Testis (tissue), 2 donors: ENCODE data around the gene TMIGD3.

Experiments used
- CTCF ChIP-seq, 3 experiments: fragments of 450-650 bp in 2 of 3; fragments of 200-600 bp in 1 of 3; sonication (generic) in 1 of 3; IDR thresholded peaks; one replicate each; pipeline ENCODE4 v1.5.1; 2016 to 2019; ENCODE audit warnings: antibody characterized with exemption in 3 of 3, mild to moderate bottlenecking in 2 of 3, moderate library complexity in 1 of 3
- POLR2A ChIP-seq: fragments of 450-650 bp; IDR thresholded peaks from one replicate; pipeline ENCODE4 v1.6.1; 2017; ENCODE audit warnings: antibody characterized with exemption, mild to moderate bottlenecking, moderate library complexity

GRCh38 chr1:111470596-111470995 is 32.8 kb downstream of the TMIGD3 start:
- TF ChIP-seq CTCF (IDR thresholded peaks at IDR 0.05) (no peak), POLR2A (no peak)
